ENCODE measurements around the gene RXRA.

- TF ChIP-seq, protein P1, sequence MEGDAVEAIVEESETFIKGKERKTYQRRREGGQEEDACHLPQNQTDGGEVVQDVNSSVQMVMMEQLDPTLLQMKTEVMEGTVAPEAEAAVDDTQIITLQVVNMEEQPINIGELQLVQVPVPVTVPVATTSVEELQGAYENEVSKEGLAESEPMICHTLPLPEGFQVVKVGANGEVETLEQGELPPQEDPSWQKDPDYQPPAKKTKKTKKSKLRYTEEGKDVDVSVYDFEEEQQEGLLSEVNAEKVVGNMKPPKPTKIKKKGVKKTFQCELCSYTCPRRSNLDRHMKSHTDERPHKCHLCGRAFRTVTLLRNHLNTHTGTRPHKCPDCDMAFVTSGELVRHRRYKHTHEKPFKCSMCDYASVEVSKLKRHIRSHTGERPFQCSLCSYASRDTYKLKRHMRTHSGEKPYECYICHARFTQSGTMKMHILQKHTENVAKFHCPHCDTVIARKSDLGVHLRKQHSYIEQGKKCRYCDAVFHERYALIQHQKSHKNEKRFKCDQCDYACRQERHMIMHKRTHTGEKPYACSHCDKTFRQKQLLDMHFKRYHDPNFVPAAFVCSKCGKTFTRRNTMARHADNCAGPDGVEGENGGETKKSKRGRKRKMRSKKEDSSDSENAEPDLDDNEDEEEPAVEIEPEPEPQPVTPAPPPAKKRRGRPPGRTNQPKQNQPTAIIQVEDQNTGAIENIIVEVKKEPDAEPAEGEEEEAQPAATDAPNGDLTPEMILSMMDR (IDR thresholded peaks at IDR 0.05): no peak
- TF ChIP-seq POLR2A (IDR thresholded peaks at IDR 0.05): no peak
Measured at GRCh38 chr9:134427153-134427782, 101.0 kb downstream of the RXRA start.
